Dedifferentiated amniotic fluid mesenchymal stem cell (primary cell): Measurements from ENCODE around the gene HPN.

Experiments
- DNase-seq: peaks from one replicate; pipeline ENCODE4 v3.0.0-alpha.2; 2016; ENCODE audit errors: extremely low spot score

Gene HPN

GRCh38 chr19:35061583-35062373 is 20.3 kb downstream of the HPN start:
- DNase-seq = no peak

- no peak for DNase-seq
Observed at GRCh38 chr19:35062942-35063341, 21.4 kb downstream of the HPN start.

GRCh38 chr19:35063940-35064818 is 22.7 kb downstream of the HPN start:
- DNase-seq = peak; percentile 30

GRCh38 chr19:35065574-35065973 is 24.1 kb downstream of the HPN start:
- DNase-seq = no peak

GRCh38 chr19:35066121-35066520 is 24.6 kb downstream of the HPN start:
- DNase-seq = no peak

- DNase-seq = peak; percentile 80
Observed at GRCh38 chr19:35066691-35067563, 25.4 kb downstream of the HPN start.

- DNase-seq = no peak
Observed at GRCh38 chr19:35068941-35069634, 27.6 kb downstream of the HPN start.

GRCh38 chr19:35069696-35070095 is 28.2 kb downstream of the HPN start:
- no peak for DNase-seq

- no peak for DNase-seq
Observed at GRCh38 chr19:35070471-35070870, 28.9 kb downstream of the HPN start.

- DNase-seq = no peak
Observed at GRCh38 chr19:35073516-35073915, 32.0 kb downstream of the HPN start.

- DNase-seq = no peak
Observed at GRCh38 chr19:35073941-35074340, 32.4 kb downstream of the HPN start.

- no peak for DNase-seq
Observed at GRCh38 chr19:35074426-35075201, 33.1 kb downstream of the HPN start.

- DNase-seq = no peak
Observed at GRCh38 chr19:35075202-35076025, 33.9 kb downstream of the HPN start.

GRCh38 chr19:35076026-35076370 is 34.5 kb downstream of the HPN start:
- no peak for DNase-seq

GRCh38 chr19:35076657-35077056 is 35.1 kb downstream of the HPN start:
- no peak for DNase-seq

GRCh38 chr19:35077411-35078223 is 36.1 kb downstream of the HPN start:
- DNase-seq = no peak

- DNase-seq = no peak
Observed at GRCh38 chr19:35079826-35080225, 38.3 kb downstream of the HPN start.

GRCh38 chr19:35080613-35081170 is 39.2 kb downstream of the HPN start:
- no peak for DNase-seq

- DNase-seq = no peak
Observed at GRCh38 chr19:35081201-35081600, 39.7 kb downstream of the HPN start.
